ENCODE measurements around the gene ENAH. TPM values are rescaled to one million over a fixed set of nuclear protein-coding genes. Genes with fewer than 3 reads are reported as not detected.

ENAH gene
- total RNA-seq, 1 donor from 2014 or later, result 434 TPM

- Mint-ChIP-seq H3K9me3 (ENCODE audit: low read depth) (no peaks in the 10 kb centered on the region), H3K4me3 (ENCODE audit: unreplicated experiment) (no peak overlapping the region), H3K36me3 (ENCODE audit: low read depth) (peaks cover 1% of the 10 kb centered on the region), H3K4me1 (ENCODE audit: low read depth) (peaks cover 68% of the 10 kb centered on the region), H3K27me3 (ENCODE audit: low read depth) (no peaks in the 10 kb centered on the region), H3K27ac (ENCODE audit: unreplicated experiment) (peak overlapping the region; percentile 4)
- TF ChIP-seq CTCF (IDR thresholded peaks at IDR 0.05), result peak; percentile 62
- no peak for DNase-seq (ENCODE audit: low spot score)
Observed at GRCh38 chr1:225572422-225572821, 80.5 kb downstream of the ENAH start.

GRCh38 chr1:225567789-225568188 is 85.1 kb downstream of the ENAH start:
- peak; percentile 65 for TF ChIP-seq CTCF (IDR thresholded peaks at IDR 0.05)
- no peak for DNase-seq (ENCODE audit: low spot score)
- H3K36me3 Mint-ChIP-seq (ENCODE audit: low read depth), result peaks cover 14% of the 10 kb centered on the region
- H3K9me3 Mint-ChIP-seq (ENCODE audit: low read depth), result no peaks in the 10 kb centered on the region
- H3K4me1 Mint-ChIP-seq (ENCODE audit: low read depth), result peaks cover 49% of the 10 kb centered on the region
- no peak overlapping the region for H3K4me3 Mint-ChIP-seq (ENCODE audit: unreplicated experiment)
- peak overlapping the region; percentile 32 for H3K27ac Mint-ChIP-seq (ENCODE audit: unreplicated experiment)
- no peaks in the 10 kb centered on the region for H3K27me3 Mint-ChIP-seq (ENCODE audit: low read depth)

GRCh38 chr1:225565847-225566246 is 87.1 kb downstream of the ENAH start:
- peaks cover 18% of the 10 kb centered on the region for H3K36me3 Mint-ChIP-seq (ENCODE audit: low read depth)
- TF ChIP-seq CTCF (IDR thresholded peaks at IDR 0.05), result no peak
- H3K27ac Mint-ChIP-seq (ENCODE audit: unreplicated experiment), result peak overlapping the region; percentile 75
- H3K4me1 Mint-ChIP-seq (ENCODE audit: low read depth), result peaks cover 41% of the 10 kb centered on the region
- no peaks in the 10 kb centered on the region for H3K27me3 Mint-ChIP-seq (ENCODE audit: low read depth)
- DNase-seq (ENCODE audit: low spot score), result no peak
- H3K4me3 Mint-ChIP-seq (ENCODE audit: unreplicated experiment), result no peak overlapping the region
- no peaks in the 10 kb centered on the region for H3K9me3 Mint-ChIP-seq (ENCODE audit: low read depth)

- Mint-ChIP-seq H3K36me3 (ENCODE audit: low read depth) (peaks cover 25% of the 10 kb centered on the region), H3K4me1 (ENCODE audit: low read depth) (peaks cover 26% of the 10 kb centered on the region), H3K27ac (ENCODE audit: unreplicated experiment) (peak overlapping the region; percentile 14), H3K4me3 (ENCODE audit: unreplicated experiment) (no peak overlapping the region), H3K27me3 (ENCODE audit: low read depth) (no peaks in the 10 kb centered on the region), H3K9me3 (ENCODE audit: low read depth) (peaks cover 3% of the 10 kb centered on the region)
- TF ChIP-seq CTCF (IDR thresholded peaks at IDR 0.05), result no peak
- DNase-seq (ENCODE audit: low spot score), result no peak
Observed at GRCh38 chr1:225561675-225562074, 91.2 kb downstream of the ENAH start.

GRCh38 chr1:225559902-225560301 is 93.0 kb downstream of the ENAH start:
- no peak overlapping the region for H3K4me3 Mint-ChIP-seq (ENCODE audit: unreplicated experiment)
- H3K27me3 Mint-ChIP-seq (ENCODE audit: low read depth), result no peaks in the 10 kb centered on the region
- no peak for TF ChIP-seq CTCF (IDR thresholded peaks at IDR 0.05)
- H3K9me3 Mint-ChIP-seq (ENCODE audit: low read depth), result peaks cover 6% of the 10 kb centered on the region
- H3K4me1 Mint-ChIP-seq (ENCODE audit: low read depth), result peaks cover 13% of the 10 kb centered on the region
- peaks cover 22% of the 10 kb centered on the region for H3K36me3 Mint-ChIP-seq (ENCODE audit: low read depth)
- H3K27ac Mint-ChIP-seq (ENCODE audit: unreplicated experiment), result no peak overlapping the region
- DNase-seq (ENCODE audit: low spot score), result no peak

Measured in chondrocyte (in vitro differentiated cells).